Measurements from ENCODE around the gene TTC3. TPM values are rescaled to one million over a fixed set of nuclear protein-coding genes. Genes with fewer than 3 reads are reported as not detected.

The TTC3 gene
- total and polyA plus RNA-seq, 2 of the 13 experiments (the other 11 are each of a cell fraction or from before 2014, with no cell fraction given) = 55.7 to 108 TPM

DNA sequence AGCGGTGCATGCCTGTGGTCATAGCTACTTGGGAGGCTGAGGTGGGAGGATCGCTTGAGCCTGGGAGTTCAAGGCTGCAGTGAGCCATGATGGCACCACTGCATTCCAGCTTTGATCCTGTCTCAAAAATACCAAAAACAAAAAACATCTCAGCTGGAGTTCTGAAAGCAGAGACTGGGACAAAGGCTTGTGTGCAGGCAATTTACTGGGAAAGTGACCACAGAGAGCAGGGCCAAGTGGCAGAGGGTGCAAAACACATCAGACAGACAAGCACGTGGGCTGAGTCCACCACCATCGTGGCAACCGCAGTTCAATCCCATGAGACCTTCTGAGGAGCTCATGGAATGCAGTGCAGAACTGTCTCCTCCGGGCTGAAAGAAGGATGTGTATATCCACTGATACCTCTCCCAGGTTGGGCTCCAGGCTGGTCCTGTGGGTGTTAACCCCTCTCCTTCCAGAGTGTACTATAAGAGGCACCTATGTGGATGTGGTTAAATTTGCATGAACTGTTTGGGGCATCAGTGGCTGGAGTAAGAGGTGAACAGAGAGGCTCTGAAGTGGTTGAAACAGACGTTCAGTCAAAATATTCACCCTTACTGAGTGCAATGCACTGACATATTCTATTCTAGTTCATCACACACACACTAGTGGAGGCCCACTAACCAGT, 11.0 kb upstream of the TTC3 start (continued):
- TF ChIP-seq, protein P1, sequence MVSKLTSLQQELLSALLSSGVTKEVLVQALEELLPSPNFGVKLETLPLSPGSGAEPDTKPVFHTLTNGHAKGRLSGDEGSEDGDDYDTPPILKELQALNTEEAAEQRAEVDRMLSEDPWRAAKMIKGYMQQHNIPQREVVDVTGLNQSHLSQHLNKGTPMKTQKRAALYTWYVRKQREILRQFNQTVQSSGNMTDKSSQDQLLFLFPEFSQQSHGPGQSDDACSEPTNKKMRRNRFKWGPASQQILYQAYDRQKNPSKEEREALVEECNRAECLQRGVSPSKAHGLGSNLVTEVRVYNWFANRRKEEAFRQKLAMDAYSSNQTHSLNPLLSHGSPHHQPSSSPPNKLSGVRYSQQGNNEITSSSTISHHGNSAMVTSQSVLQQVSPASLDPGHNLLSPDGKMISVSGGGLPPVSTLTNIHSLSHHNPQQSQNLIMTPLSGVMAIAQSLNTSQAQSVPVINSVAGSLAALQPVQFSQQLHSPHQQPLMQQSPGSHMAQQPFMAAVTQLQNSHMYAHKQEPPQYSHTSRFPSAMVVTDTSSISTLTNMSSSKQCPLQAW (CRISPR knock-in tag; IDR thresholded peaks at IDR 0.05) = no peak
- TF ChIP-seq TBX2 (CRISPR knock-in tag; IDR thresholded peaks at IDR 0.05; ENCODE audit: borderline replicate concordance) = no peak
- TF ChIP-seq, protein P2, sequence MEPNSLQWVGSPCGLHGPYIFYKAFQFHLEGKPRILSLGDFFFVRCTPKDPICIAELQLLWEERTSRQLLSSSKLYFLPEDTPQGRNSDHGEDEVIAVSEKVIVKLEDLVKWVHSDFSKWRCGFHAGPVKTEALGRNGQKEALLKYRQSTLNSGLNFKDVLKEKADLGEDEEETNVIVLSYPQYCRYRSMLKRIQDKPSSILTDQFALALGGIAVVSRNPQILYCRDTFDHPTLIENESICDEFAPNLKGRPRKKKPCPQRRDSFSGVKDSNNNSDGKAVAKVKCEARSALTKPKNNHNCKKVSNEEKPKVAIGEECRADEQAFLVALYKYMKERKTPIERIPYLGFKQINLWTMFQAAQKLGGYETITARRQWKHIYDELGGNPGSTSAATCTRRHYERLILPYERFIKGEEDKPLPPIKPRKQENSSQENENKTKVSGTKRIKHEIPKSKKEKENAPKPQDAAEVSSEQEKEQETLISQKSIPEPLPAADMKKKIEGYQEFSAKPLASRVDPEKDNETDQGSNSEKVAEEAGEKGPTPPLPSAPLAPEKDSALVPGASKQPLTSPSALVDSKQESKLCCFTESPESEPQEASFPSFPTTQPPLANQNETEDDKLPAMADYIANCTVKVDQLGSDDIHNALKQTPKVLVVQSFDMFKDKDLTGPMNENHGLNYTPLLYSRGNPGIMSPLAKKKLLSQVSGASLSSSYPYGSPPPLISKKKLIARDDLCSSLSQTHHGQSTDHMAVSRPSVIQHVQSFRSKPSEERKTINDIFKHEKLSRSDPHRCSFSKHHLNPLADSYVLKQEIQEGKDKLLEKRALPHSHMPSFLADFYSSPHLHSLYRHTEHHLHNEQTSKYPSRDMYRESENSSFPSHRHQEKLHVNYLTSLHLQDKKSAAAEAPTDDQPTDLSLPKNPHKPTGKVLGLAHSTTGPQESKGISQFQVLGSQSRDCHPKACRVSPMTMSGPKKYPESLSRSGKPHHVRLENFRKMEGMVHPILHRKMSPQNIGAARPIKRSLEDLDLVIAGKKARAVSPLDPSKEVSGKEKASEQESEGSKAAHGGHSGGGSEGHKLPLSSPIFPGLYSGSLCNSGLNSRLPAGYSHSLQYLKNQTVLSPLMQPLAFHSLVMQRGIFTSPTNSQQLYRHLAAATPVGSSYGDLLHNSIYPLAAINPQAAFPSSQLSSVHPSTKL (CRISPR knock-in tag; IDR thresholded peaks at IDR 0.05) = no peak
- TF ChIP-seq, protein P3, sequence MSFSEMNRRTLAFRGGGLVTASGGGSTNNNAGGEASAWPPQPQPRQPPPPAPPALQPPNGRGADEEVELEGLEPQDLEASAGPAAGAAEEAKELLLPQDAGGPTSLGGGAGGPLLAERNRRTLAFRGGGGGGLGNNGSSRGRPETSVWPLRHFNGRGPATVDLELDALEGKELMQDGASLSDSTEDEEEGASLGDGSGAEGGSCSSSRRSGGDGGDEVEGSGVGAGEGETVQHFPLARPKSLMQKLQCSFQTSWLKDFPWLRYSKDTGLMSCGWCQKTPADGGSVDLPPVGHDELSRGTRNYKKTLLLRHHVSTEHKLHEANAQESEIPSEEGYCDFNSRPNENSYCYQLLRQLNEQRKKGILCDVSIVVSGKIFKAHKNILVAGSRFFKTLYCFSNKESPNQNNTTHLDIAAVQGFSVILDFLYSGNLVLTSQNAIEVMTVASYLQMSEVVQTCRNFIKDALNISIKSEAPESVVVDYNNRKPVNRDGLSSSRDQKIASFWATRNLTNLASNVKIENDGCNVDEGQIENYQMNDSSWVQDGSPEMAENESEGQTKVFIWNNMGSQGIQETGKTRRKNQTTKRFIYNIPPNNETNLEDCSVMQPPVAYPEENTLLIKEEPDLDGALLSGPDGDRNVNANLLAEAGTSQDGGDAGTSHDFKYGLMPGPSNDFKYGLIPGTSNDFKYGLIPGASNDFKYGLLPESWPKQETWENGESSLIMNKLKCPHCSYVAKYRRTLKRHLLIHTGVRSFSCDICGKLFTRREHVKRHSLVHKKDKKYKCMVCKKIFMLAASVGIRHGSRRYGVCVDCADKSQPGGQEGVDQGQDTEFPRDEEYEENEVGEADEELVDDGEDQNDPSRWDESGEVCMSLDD (CRISPR knock-in tag; IDR thresholded peaks at IDR 0.05; ENCODE audit: borderline replicate concordance) = no peak
- TF ChIP-seq, protein P4, sequence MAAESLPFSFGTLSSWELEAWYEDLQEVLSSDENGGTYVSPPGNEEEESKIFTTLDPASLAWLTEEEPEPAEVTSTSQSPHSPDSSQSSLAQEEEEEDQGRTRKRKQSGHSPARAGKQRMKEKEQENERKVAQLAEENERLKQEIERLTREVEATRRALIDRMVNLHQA (CRISPR knock-in tag; IDR thresholded peaks at IDR 0.05) = no peak
- TF ChIP-seq PHF5A (CRISPR knock-in tag; IDR thresholded peaks at IDR 0.05; ENCODE audit: low read depth, unreplicated experiment) = no peak
- 0 out of 2 replicates have a peak, but pooled peaks have one; percentile 25 for TF ChIP-seq MED1 (CRISPR knock-in tag; IDR thresholded peaks at IDR 0.05)
- TF ChIP-seq, protein P5, sequence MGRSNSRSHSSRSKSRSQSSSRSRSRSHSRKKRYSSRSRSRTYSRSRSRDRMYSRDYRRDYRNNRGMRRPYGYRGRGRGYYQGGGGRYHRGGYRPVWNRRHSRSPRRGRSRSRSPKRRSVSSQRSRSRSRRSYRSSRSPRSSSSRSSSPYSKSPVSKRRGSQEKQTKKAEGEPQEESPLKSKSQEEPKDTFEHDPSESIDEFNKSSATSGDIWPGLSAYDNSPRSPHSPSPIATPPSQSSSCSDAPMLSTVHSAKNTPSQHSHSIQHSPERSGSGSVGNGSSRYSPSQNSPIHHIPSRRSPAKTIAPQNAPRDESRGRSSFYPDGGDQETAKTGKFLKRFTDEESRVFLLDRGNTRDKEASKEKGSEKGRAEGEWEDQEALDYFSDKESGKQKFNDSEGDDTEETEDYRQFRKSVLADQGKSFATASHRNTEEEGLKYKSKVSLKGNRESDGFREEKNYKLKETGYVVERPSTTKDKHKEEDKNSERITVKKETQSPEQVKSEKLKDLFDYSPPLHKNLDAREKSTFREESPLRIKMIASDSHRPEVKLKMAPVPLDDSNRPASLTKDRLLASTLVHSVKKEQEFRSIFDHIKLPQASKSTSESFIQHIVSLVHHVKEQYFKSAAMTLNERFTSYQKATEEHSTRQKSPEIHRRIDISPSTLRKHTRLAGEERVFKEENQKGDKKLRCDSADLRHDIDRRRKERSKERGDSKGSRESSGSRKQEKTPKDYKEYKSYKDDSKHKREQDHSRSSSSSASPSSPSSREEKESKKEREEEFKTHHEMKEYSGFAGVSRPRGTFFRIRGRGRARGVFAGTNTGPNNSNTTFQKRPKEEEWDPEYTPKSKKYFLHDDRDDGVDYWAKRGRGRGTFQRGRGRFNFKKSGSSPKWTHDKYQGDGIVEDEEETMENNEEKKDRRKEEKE (IDR thresholded peaks at IDR 0.05) = no peak
- no peak for TF ChIP-seq HHEX (CRISPR knock-in tag; IDR thresholded peaks at IDR 0.05)
- TF ChIP-seq RAD21 (CRISPR knock-in tag; IDR thresholded peaks at IDR 0.05) = no peak
- peak; percentile 19; the same call in 1 of the 2 replicates for TF ChIP-seq LCORL (IDR thresholded peaks at IDR 0.05)
- TF ChIP-seq LCORL (CRISPR knock-in tag; IDR thresholded peaks at IDR 0.05) = no peak
- no peak for TF ChIP-seq ZNF501 (CRISPR knock-in tag; IDR thresholded peaks at IDR 0.05)
- no peak for TF ChIP-seq ZNF598 (CRISPR knock-in tag; IDR thresholded peaks at IDR 0.05; ENCODE audit: borderline replicate concordance)
- TF ChIP-seq NFE2L1 (CRISPR knock-in tag; IDR thresholded peaks at IDR 0.05; ENCODE audit: borderline replicate concordance) = no peak
- no peak for TF ChIP-seq ZC3H4 (CRISPR knock-in tag; IDR thresholded peaks at IDR 0.05; ENCODE audit: borderline replicate concordance)
- no peak for TF ChIP-seq ZNF644 (CRISPR knock-in tag; IDR thresholded peaks at IDR 0.05; ENCODE audit: low read depth)
- no peak for TF ChIP-seq ZNF33B (CRISPR knock-in tag; IDR thresholded peaks at IDR 0.05)
- no peak for TF ChIP-seq KLF11 (CRISPR knock-in tag; IDR thresholded peaks at IDR 0.05)
- TF ChIP-seq GATA4 (IDR thresholded peaks at IDR 0.05; ENCODE audit: borderline replicate concordance, low read depth) = no peak

All from HepG2 (cell line).